Right lobe of liver (tissue), 6 donors: Measurements from ENCODE around the gene APBA2. TPM values are rescaled to one million over a fixed set of nuclear protein-coding genes. Genes with fewer than 3 reads are reported as not detected.

Experiments
- ATAC-seq, 4 donors: fragments of 200-7000 bp; cut with Tn5 transposase; one replicate each; pipeline ENCODE4 v1.9.1; 2020; ENCODE audit warnings: mild to moderate bottlenecking in 4 of 4, moderate library complexity in 4 of 4
- DNase-seq, 3 donors: peaks; one replicate each; pipeline ENCODE4 v3.0.0-alpha.2; 2020
- H3K27ac ChIP-seq, 3 donors: fragments of 200-600 bp; one replicate each; pipeline ENCODE4 v1.8.0; 2022
- H3K27me3 ChIP-seq, 2 donors: fragments of 200-600 bp; one replicate each; pipeline ENCODE4 v1.8.0; 2022
- H3K36me3 ChIP-seq, 4 donors: fragments of 200-600 bp; sonication (generic) in 1 of 4; one replicate each; pipeline versions ENCODE4 v1.5.1 to v1.8.0; 2017 to 2022; ENCODE audit warnings: control low read depth in 1 of 4
- H3K4me1 ChIP-seq, 4 donors: fragments of 200-600 bp; sonication (generic) in 1 of 4; one replicate each; pipeline versions ENCODE4 v1.5.1 to v1.8.0; 2017 to 2022; ENCODE audit warnings: control low read depth in 1 of 4
- H3K4me3 ChIP-seq, 3 donors: fragments of 200-600 bp; one replicate each; pipeline ENCODE4 v1.8.0; 2022
- H3K9me3 ChIP-seq, 4 donors: fragments of 200-600 bp; sonication (generic) in 1 of 4; one replicate each; pipeline versions ENCODE4 v1.5.1 to v1.8.0; 2017 to 2022; ENCODE audit warnings: control low read depth in 1 of 4
- CTCF ChIP-seq, 4 donors: fragments of 200-600 bp in 3 of 4; fragments of 450-650 bp in 1 of 4; IDR thresholded peaks; one replicate each; pipeline versions ENCODE4 v1.5.1 to v1.8.0; 2016 to 2022; ENCODE audit warnings: antibody characterized with exemption in 4 of 4, mild to moderate bottlenecking in 2 of 4
- POLR2A ChIP-seq: fragments of 450-650 bp; IDR thresholded peaks from one replicate; pipeline ENCODE4 v1.6.1; 2017; ENCODE audit warnings: antibody characterized with exemption, mild to moderate bottlenecking
- WGBS: methylation state at CpG from one replicate; pipeline ENCODE4 v1.1.6; 2018; ENCODE audit warnings: low coverage, low lambda C conversion rate; ENCODE audit not compliant: insufficient coverage; ENCODE audit errors: missing lambda C conversion rate; 5-methylcytosine and 5-hydroxymethylcytosine counted together
- intact Hi-C, 2 donors: fragments of 100-400 bp; cut with DNase I; formaldehyde crosslinking; loops; one replicate each; pipeline versions ENCODE4 v1.11.2 to v1.14.1; 2022
- total RNA-seq, 6 experiments: library from RNA; depleted of rRNA in 2 of 6; stranded (reverse); fragments of >200 nt in 2 of 6; fragmentation: NEBNext Ultra II Directional in 3 of 6; extraction: Animal tissue kit (Norgen Biotek cat#: 25700) in 3 of 6; gene quantifications; one replicate each; pipeline versions ENCODE4 v1.1.0 to v1.2.4, GENCODE V29; 2016 to 2023
- donor health status: DM: no; HTN: yes; CAD: no.
- donor health status: DM: no; HTN: no; CAD: no.
- donor health status: DM: no; HTN: no; CAD: no.
- donor health status: DM: no; HTN: yes; CAD: no.
- donor health status: DM: no; HTN: yes; CAD: no.

Gene APBA2
- total RNA-seq, 6 experiments from 2014 or later = 0.51 to 0.75 (median 0.69) TPM

GRCh38 chr15:28900041-28900891 is 14.5 kb downstream of the APBA2 start:
- ATAC-seq (peak in 3 of 4 donors; percentile 22 to 37 (median 32)), DNase-seq (no peak)
- intact Hi-C loops = no loop called here
- H3K4me1 ChIP-seq = no peaks in the 10 kb centered on the region
- no peaks in the 10 kb centered on the region for H3K9me3 ChIP-seq
- no peaks in the 10 kb centered on the region for H3K27me3 ChIP-seq
- WGBS = 59% methylated on average over 6 of the region's 18 CpGs
- no peak for TF ChIP-seq POLR2A
- no peak for TF ChIP-seq CTCF (IDR thresholded peaks at IDR 0.05)
- no peaks in the 10 kb centered on the region for H3K36me3 ChIP-seq
- H3K4me3 ChIP-seq = no peak overlapping the region
- H3K27ac ChIP-seq = no peak overlapping the region

GRCh38 chr15:28900892-28901586 is 15.3 kb downstream of the APBA2 start:
- H3K4me1 ChIP-seq = no peaks in the 10 kb centered on the region
- TF ChIP-seq POLR2A (no peak), CTCF (IDR thresholded peaks at IDR 0.05) (no peak)
- intact Hi-C loops = no loop called here
- H3K27me3 ChIP-seq = no peaks in the 10 kb centered on the region
- H3K36me3 ChIP-seq = no peaks in the 10 kb centered on the region
- H3K27ac ChIP-seq = no peak overlapping the region
- H3K9me3 ChIP-seq = no peaks in the 10 kb centered on the region
- DNase-seq = no peak
- no peak overlapping the region for H3K4me3 ChIP-seq
- ATAC-seq = no peak
- WGBS = 20% methylated on average over 1 of the region's 13 CpGs

DNA sequence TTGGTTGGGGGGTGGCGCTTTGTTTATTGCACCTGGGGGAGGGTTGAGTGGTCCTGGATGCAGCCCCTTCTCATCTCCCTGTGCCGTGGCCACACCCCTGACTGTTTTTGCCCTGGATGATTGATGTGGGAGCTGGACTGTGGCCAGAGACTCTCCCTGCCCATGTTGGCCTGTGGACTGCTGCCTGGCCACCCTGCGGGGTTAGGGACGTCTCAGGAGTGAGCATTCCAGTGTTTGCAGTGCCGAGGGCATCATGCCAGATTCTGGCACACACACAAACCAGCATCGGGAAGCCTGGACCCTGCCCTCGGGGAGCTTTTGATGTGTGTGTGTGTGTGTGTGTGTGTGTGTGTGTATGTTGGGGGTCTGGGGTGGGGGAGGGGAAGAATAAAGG is 15.8 kb downstream of the APBA2 start:
- Histone ChIP-seq H3K27me3 (no peaks in the 10 kb centered on the region), H3K27ac (no peak overlapping the region), H3K4me1 (no peaks in the 10 kb centered on the region), H3K9me3 (no peaks in the 10 kb centered on the region), H3K36me3 (no peaks in the 10 kb centered on the region), H3K4me3 (no peak overlapping the region)
- WGBS = 61% methylated on average over 4 of the region's 7 CpGs
- ATAC-seq = no peak
- peak in 1 of 3 donors; percentile 43 for DNase-seq
- no peak for TF ChIP-seq POLR2A
- TF ChIP-seq CTCF (IDR thresholded peaks at IDR 0.05) = no peak
- intact Hi-C loops = no loop called here

DNA sequence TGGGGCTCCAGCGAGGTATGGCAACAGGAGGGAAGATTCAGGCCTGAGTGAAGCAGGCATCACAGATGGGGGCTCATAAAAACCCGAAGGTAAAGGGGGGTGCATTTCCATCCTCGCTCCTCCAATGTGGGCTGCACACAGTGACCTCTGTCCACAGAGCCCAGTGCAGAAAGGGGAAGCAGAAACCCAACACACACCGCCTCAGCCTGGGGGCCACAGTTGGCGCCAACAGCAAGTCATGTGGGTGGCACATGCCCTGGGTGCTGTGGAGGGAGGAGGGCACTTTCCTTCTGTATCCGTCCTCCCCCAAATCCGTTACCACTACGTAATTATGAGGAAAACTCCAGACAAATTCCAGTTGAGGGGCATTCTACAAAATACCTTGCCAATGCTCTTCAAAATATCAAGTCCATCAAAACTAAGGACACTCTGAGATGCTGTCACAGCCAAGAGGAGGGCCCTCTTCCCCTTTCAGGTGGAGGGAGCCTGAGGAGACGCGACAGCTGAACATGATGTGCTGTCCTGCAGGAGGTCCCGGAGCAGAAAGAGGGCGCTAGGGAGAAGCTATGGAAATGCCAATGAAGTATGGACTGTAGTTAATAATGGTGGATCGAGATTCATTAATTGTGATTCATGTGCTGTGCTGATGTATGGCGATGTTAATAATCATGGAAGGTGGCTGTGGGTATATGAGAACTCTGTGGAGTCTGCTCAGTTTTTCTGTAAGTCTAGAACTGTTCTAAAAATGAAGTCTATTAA is 16.4 kb downstream of the APBA2 start:
- H3K27ac ChIP-seq = no peak overlapping the region
- H3K36me3 ChIP-seq = no peaks in the 10 kb centered on the region
- no peak for TF ChIP-seq POLR2A
- no peak for TF ChIP-seq CTCF (IDR thresholded peaks at IDR 0.05)
- ATAC-seq = no peak
- DNase-seq = peak in 1 of 3 donors; percentile 20
- intact Hi-C loops = no loop called here
- 87% methylated on average over 11 of the region's 14 CpGs for WGBS
- H3K4me1 ChIP-seq = no peaks in the 10 kb centered on the region
- no peak overlapping the region for H3K4me3 ChIP-seq
- H3K9me3 ChIP-seq = no peaks in the 10 kb centered on the region
- no peaks in the 10 kb centered on the region for H3K27me3 ChIP-seq
